ENCODE results near the gene OTOP3.
"Not testable (repeated sequence)": the region's sequence is repeated elsewhere in the genome, so short reads cannot be mapped to it uniquely, and the experiment has no call there.

OTOP3 gene

DNA sequence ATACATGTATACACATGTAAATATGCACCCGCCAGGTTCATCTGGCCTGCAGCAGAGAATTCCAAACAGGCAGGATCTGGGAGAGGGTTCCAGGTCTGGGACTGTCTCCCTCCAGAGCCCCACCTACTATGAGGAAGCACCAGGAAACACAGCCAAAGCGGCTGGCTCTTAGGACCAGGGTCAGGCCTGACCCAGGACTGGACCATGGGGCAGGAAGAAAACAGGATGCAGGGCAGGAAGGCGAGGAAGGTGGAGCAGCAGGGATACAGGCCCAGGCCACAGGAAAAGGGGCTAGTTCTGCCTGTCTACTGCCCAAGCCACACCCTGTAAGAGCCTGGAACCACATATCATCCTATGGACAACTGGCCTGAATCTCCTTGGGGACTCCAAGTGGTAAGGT, 34.7 kb downstream of the OTOP3 start:
- Histone ChIP-seq H3K4me1 (ENCODE audit: insufficient read depth, low read length) (0 out of 2 replicates have a peak, but pooled peaks cover 4% of the 10 kb centered on the region), H3K9me3 (ENCODE audit: control insufficient read depth, insufficient read depth, low read length) (no peaks in the 10 kb centered on the region), H3K36me3 (ENCODE audit: insufficient read depth, low read length) (no peaks in the 10 kb centered on the region), H3K9ac (ENCODE audit: low read depth, low read length) (no peak overlapping the region)

DNA sequence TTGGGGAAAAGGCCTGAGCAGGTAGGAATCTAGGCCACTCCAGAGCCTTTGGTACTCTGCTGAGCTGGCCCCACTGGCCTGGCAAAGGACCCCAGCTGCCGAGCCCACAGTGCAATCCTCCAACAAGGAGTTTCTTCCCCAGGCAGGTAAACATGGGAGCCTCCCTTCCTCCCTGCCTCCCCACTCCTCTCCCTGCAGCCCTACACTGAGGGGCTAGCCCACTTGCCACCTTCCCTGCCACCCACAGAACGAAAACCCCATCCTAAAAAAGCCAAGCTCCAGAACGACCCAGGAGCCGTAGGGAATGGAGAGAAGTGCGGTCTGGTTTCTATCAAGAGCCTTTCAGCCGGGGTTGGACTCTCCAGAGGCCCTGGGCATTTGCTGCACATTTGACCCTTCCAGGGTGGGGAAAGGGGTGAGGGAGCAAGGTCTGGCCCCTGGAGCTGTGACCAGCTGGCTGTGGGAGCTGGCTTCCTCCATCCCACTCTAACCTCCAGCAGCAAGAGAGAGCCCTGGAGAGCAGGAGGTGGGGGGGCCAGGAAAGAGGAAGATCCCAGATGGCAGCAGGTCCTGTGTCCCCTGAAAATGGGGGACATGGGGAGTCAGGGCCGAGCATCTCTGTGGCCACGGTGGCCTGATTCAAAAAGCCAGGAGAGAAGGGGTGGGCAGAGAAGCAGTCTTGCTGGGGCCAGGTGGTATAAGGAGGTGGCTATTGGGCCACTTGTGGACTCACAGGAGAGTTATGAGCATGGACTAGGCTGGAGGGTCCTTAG, 35.6 kb downstream of the OTOP3 start:
- H3K9ac ChIP-seq (ENCODE audit: low read depth, low read length), result peak overlapping the region; percentile 74; the same call in 1 of the 2 replicates
- H3K36me3 ChIP-seq (ENCODE audit: insufficient read depth, low read length), result no peaks in the 10 kb centered on the region
- 0 out of 2 replicates have a peak, but pooled peaks cover 4% of the 10 kb centered on the region for H3K4me1 ChIP-seq (ENCODE audit: insufficient read depth, low read length)
- no peaks in the 10 kb centered on the region for H3K9me3 ChIP-seq (ENCODE audit: control insufficient read depth, insufficient read depth, low read length)

- Histone ChIP-seq H3K36me3 (ENCODE audit: insufficient read depth, low read length) (no peaks in the 10 kb centered on the region), H3K9ac (ENCODE audit: low read depth, low read length) (peak overlapping the region; percentile 74; the same call in 1 of the 2 replicates), H3K4me1 (ENCODE audit: insufficient read depth, low read length) (0 out of 2 replicates have a peak, but pooled peaks cover 4% of the 10 kb centered on the region), H3K9me3 (ENCODE audit: control insufficient read depth, insufficient read depth, low read length) (no peaks in the 10 kb centered on the region)
Observed at GRCh38 chr17:74971842-74972106, 36.1 kb downstream of the OTOP3 start.

- Histone ChIP-seq H3K9ac (ENCODE audit: low read depth, low read length) (peak within 1 kb of the TSS; percentile 74), H3K36me3 (ENCODE audit: insufficient read depth, low read length) (no peaks in the 10 kb centered on the region), H3K9me3 (ENCODE audit: control insufficient read depth, insufficient read depth, low read length) (no peaks in the 10 kb centered on the region), H3K4me1 (ENCODE audit: insufficient read depth, low read length) (0 out of 2 replicates have a peak, but pooled peaks cover 4% of the 10 kb centered on the region)
Observed at GRCh38 chr17:74972107-74972972, 36.6 kb downstream of the OTOP3 start, which contains the start of gene HID1. TSS of gene HID1 (minus strand) at chr17:74972759. CDS start at chr17:74972656, 103 bp downstream.

- H3K9me3 ChIP-seq (ENCODE audit: control insufficient read depth, insufficient read depth, low read length), result no peaks in the 10 kb centered on the region
- H3K9ac ChIP-seq (ENCODE audit: low read depth, low read length), result peak overlapping the region; percentile 39
- H3K36me3 ChIP-seq (ENCODE audit: insufficient read depth, low read length), result no peaks in the 10 kb centered on the region
- H3K4me1 ChIP-seq (ENCODE audit: insufficient read depth, low read length), result 0 out of 2 replicates have a peak, but pooled peaks cover 4% of the 10 kb centered on the region
Observed at GRCh38 chr17:74972973-74973328, 37.3 kb downstream of the OTOP3 start.

DNA sequence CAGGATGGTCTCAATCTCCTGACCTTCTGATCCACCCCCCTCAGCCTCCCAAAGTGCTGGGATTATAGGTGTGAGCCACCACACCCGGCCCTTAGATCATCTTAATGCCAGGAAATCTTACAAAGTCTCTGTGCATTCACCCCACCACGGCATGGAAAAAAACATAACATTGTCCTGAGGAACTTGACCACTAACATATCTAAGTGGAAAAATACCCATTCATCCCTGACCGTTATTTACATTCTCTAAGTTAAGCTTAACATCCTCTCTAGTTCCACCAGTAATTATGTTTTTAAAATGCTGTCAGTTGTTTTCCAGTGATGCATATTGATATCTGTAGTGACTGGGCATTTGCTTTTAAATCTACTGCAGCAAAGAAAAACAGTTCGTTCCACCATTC, 40.2 kb downstream of the OTOP3 start:
- H3K36me3 ChIP-seq (ENCODE audit: insufficient read depth, low read length), result no peaks in the 10 kb centered on the region
- no peaks in the 10 kb centered on the region for H3K4me1 ChIP-seq (ENCODE audit: insufficient read depth, low read length)
- H3K9ac ChIP-seq (ENCODE audit: low read depth, low read length), result no peak overlapping the region
- no peaks in the 10 kb centered on the region for H3K9me3 ChIP-seq (ENCODE audit: control insufficient read depth, insufficient read depth, low read length)

GRCh38 chr17:74977802-74978201, 42.1 kb downstream of the OTOP3 start:
- Histone ChIP-seq H3K9me3 (ENCODE audit: control insufficient read depth, insufficient read depth, low read length) (no peaks in the 10 kb centered on the region), H3K9ac (ENCODE audit: low read depth, low read length) (no peak overlapping the region), H3K36me3 (ENCODE audit: insufficient read depth, low read length) (no peaks in the 10 kb centered on the region), H3K4me1 (ENCODE audit: insufficient read depth, low read length) (no peaks in the 10 kb centered on the region)

GRCh38 chr17:74978240-74978639, 42.5 kb downstream of the OTOP3 start:
- no peaks in the 10 kb centered on the region for H3K36me3 ChIP-seq (ENCODE audit: insufficient read depth, low read length)
- H3K9me3 ChIP-seq (ENCODE audit: control insufficient read depth, insufficient read depth, low read length), result no peaks in the 10 kb centered on the region
- H3K4me1 ChIP-seq (ENCODE audit: insufficient read depth, low read length), result no peaks in the 10 kb centered on the region
- H3K9ac ChIP-seq (ENCODE audit: low read depth, low read length), result no peak overlapping the region

GRCh38 chr17:74979408-74980146, 43.9 kb downstream of the OTOP3 start:
- Histone ChIP-seq H3K9ac (ENCODE audit: low read depth, low read length) (no peak overlapping the region), H3K36me3 (ENCODE audit: insufficient read depth, low read length) (no peaks in the 10 kb centered on the region), H3K4me1 (ENCODE audit: insufficient read depth, low read length) (no peaks in the 10 kb centered on the region), H3K9me3 (ENCODE audit: control insufficient read depth, insufficient read depth, low read length) (no peaks in the 10 kb centered on the region)

- Histone ChIP-seq H3K36me3 (ENCODE audit: insufficient read depth, low read length) (no peaks in the 10 kb centered on the region), H3K9ac (ENCODE audit: low read depth, low read length) (peak overlapping the region; percentile 88), H3K9me3 (ENCODE audit: control insufficient read depth, insufficient read depth, low read length) (no peaks in the 10 kb centered on the region), H3K4me1 (ENCODE audit: insufficient read depth, low read length) (0 out of 2 replicates have a peak, but pooled peaks cover under 1% of the 10 kb centered on the region)
Observed at GRCh38 chr17:74981318-74981978, 45.8 kb downstream of the OTOP3 start.

DNA sequence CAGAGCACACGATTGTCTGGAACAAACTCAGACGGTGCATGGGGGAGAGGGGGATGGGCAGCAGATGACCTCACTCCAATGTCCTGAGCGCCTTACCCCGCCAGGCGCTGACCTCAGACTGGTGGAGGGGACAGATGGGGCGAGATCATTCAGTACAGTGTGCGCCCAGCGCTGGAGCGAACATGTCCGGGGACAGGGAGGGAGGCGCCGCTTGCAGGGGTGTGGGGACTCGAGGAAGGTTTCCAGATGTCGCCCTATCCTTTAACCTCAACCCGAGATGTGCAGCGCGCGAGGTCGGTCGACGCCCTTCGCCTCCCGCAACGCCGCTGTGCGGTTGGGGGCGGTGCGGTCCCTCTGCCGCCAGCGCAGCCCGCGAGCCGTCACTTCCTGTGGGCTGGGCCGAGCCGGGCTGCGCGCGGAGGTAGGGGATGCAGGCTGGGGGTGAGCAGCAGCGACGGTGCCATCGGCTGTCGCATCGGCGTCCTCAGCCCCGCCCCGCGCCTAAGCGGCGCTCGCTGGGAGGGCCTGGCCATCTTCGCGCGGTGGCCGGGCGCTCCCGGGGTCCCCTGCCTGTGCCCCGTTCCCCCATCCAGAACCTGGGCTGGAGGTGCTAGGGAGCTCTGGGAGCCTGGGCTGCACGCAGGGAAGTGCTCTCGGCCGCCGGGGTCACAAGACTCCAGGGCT, 46.4 kb downstream of the OTOP3 start:
- no peaks in the 10 kb centered on the region for H3K9me3 ChIP-seq (ENCODE audit: control insufficient read depth, insufficient read depth, low read length)
- peak overlapping the region; percentile 88 for H3K9ac ChIP-seq (ENCODE audit: low read depth, low read length)
- 0 out of 2 replicates have a peak, but pooled peaks cover 3% of the 10 kb centered on the region for H3K4me1 ChIP-seq (ENCODE audit: insufficient read depth, low read length)
- no peaks in the 10 kb centered on the region for H3K36me3 ChIP-seq (ENCODE audit: insufficient read depth, low read length)

DNA sequence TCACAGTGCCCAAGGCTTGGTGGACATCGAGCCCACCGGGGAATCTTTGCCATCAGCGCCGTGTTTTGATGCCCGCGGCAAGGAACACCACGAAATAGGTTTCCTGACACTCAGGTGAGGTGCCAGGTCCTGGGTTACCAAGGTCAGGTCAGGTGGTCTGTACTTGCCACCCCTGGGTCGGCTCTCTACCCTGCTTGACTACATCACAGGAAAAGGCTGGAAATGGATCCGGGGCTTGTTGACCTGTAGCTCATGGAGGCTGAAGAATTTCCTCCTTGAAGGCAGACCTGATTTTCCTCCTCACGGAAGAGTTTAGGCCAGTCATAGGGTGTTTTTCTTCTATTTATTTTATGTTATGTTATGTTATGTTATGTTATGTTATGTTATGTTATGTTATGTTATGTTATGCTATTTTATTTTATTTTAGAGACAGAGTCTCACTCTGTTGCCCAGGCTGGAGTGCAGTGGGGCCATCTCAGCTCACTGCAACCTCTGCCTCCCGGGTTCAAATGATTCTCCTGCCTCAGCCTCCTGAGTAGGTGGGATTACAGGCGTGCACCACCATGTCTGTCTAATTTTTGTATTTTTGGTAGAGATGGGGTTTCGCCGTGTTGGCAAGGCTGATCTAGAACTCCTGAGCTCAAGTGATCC, 47.1 kb downstream of the OTOP3 start:
- not testable (repeated sequence) for H3K36me3 ChIP-seq (ENCODE audit: insufficient read depth, low read length); H3K4me1 ChIP-seq (ENCODE audit: insufficient read depth, low read length); H3K9me3 ChIP-seq (ENCODE audit: control insufficient read depth, insufficient read depth, low read length)
- H3K9ac ChIP-seq (ENCODE audit: low read depth, low read length), result peak overlapping the region; percentile 88

DNA sequence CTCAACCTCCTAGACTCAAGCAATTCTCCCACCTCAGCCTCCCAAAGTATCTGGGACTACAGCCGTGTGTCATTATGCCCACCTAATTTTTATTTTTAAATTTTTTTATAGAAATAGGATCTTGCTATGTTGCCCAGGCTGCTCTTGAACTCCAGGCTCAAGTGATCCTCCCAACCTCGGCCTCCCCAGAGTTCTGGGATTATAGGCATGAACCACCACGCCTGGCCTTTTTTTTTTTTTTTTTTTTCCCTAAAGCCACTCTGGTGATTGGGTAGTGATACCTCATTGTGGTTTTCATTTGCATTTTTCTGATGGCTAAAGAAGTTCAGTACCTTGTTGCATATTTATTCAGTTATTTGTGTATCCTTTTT, 50.5 kb downstream of the OTOP3 start:
- Histone ChIP-seq H3K4me1 (ENCODE audit: insufficient read depth, low read length) (peaks cover 7% of the 10 kb centered on the region; the same call in 1 of the 2 replicates), H3K9ac (ENCODE audit: low read depth, low read length) (no peak overlapping the region), H3K9me3 (ENCODE audit: control insufficient read depth, insufficient read depth, low read length) (no peaks in the 10 kb centered on the region), H3K36me3 (ENCODE audit: insufficient read depth, low read length) (no peaks in the 10 kb centered on the region)
